ENCODE measurements around the gene ASF1A. TPM values are rescaled to one million over a fixed set of nuclear protein-coding genes. Genes with fewer than 3 reads are reported as not detected.

Gene ASF1A
- total and polyA plus RNA-seq, 9 of the 15 experiments (the other 6 are each of a cell fraction or from before 2014, with no cell fraction given), result 31.5 to 45.3 (median 34.8) TPM

DNA sequence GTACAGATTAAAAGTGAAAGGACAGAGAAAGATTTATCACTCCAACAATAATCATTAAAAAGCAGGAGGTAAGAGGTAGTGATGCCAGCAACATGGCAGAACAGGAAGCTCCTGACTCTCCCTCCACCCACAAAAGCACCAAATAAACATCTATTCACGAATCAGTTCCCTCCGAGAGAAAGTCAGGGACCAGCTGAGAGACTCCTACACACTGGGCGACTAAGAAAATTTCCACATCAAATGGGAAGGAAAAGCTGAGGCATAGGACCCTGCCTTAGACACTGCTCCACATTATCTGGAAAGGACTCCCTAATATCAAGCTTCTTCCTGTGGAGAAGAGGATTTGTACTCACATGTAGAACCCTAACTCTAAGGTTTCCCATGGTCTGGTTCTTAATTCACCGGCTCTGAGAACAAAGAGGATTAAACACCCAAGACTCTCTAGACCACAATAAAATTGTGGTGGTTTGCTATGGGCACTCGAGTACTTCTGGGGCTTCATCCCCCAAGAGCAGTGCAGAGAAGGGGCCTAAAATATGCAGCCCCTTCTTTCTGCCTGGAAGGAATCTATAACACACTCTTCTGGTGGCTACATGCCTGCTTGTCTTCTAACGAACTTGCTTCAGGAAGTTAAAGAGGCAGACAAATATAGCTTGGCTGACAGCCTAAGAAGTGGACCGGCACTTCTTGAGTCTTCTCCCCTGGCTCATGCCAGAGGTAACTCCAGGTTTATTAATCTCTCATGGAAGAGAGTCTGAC lies 29.4 kb upstream of the ASF1A start (continued):
- TF ChIP-seq MXD1 (CRISPR knock-in tag; IDR thresholded peaks at IDR 0.05; ENCODE audit: borderline replicate concordance, poor library complexity, severe bottlenecking), result no peak

DNA sequence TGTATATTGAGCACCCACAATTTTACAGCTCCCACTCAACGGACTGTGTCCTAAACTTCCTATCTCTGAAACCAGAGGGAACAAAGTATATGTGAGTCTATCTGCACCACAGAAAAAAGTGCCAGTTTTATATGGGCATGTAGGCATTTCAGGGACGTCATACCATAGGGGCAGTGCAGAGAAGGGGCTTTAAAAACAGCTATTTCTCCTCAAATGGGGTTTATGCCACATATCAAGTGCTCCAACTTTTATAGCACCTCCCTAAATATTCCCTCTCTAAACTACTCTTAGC lies 28.9 kb upstream of the ASF1A start:
- H3K79me2 ChIP-seq (ENCODE audit: control insufficient read depth, insufficient read depth, low read length), result 0 out of 3 replicates have a peak, but pooled peaks cover 7% of the 10 kb centered on the region
- H2AFZ ChIP-seq (ENCODE audit: low read depth, low read length), result peak overlapping the region; percentile 36; the same call in 1 of the 2 replicates
- no peaks in the 10 kb centered on the region for H3K9me1 ChIP-seq (ENCODE audit: control insufficient read depth, insufficient read depth, low read length)
- no peak overlapping the region for H3K9ac ChIP-seq (ENCODE audit: insufficient read depth in 1 of 2, low read depth in 2 of 2, low read length in 2 of 2)
- no peak overlapping the region; the same call in 2 of the 3 replicates for H3K27ac ChIP-seq (ENCODE audit: extremely low read depth, low read depth, low read length)
- in situ Hi-C loops (cut with MboI), result no loop called here
- ChIA-PET POLR2A (interaction anchor here (0.7 to 2.3 kb wide), 11 partner anchors 10 to 1274 kb away, joined by 3 to 13 read pairs (median 3); no protein-coding TSS in a partner anchor), CTCF (ENCODE audit: low intra/inter-chr PET ratio) (no interaction called here)
- no peaks in the 10 kb centered on the region for H3K9me3 ChIP-seq (replicated peaks; ENCODE audit: control insufficient read depth, insufficient read depth, low read depth, low read length)
- H4K20me1 ChIP-seq (replicated peaks; ENCODE audit: control insufficient read depth, insufficient read depth, low read length), result no peaks in the 10 kb centered on the region
- no peaks in the 10 kb centered on the region for H3K36me3 ChIP-seq (ENCODE audit: control insufficient read depth, insufficient read depth, low read length)
- no peak overlapping the region for H3K4me3 ChIP-seq
- DNase-seq (ENCODE audit: extremely low read depth in 1 of 4, low spot score in 3 of 4), result no peak
- no TSS peak for BruUV-seq (replicated peaks)
- ATAC-seq, result peak; percentile 30; the same call in 2 of the 3 replicates
- no peak for FAIRE-seq
- H3K4me2 ChIP-seq (ENCODE audit: insufficient read depth, low read length), result no peak overlapping the region
- TF ChIP-seq, protein P1, sequence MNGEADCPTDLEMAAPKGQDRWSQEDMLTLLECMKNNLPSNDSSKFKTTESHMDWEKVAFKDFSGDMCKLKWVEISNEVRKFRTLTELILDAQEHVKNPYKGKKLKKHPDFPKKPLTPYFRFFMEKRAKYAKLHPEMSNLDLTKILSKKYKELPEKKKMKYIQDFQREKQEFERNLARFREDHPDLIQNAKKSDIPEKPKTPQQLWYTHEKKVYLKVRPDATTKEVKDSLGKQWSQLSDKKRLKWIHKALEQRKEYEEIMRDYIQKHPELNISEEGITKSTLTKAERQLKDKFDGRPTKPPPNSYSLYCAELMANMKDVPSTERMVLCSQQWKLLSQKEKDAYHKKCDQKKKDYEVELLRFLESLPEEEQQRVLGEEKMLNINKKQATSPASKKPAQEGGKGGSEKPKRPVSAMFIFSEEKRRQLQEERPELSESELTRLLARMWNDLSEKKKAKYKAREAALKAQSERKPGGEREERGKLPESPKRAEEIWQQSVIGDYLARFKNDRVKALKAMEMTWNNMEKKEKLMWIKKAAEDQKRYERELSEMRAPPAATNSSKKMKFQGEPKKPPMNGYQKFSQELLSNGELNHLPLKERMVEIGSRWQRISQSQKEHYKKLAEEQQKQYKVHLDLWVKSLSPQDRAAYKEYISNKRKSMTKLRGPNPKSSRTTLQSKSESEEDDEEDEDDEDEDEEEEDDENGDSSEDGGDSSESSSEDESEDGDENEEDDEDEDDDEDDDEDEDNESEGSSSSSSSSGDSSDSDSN (IDR thresholded peaks at IDR 0.05; ENCODE audit: borderline replicate concordance in 1 of 2, low read depth in 2 of 2, low read length in 2 of 2), result no peak
- TF ChIP-seq, protein P2, sequence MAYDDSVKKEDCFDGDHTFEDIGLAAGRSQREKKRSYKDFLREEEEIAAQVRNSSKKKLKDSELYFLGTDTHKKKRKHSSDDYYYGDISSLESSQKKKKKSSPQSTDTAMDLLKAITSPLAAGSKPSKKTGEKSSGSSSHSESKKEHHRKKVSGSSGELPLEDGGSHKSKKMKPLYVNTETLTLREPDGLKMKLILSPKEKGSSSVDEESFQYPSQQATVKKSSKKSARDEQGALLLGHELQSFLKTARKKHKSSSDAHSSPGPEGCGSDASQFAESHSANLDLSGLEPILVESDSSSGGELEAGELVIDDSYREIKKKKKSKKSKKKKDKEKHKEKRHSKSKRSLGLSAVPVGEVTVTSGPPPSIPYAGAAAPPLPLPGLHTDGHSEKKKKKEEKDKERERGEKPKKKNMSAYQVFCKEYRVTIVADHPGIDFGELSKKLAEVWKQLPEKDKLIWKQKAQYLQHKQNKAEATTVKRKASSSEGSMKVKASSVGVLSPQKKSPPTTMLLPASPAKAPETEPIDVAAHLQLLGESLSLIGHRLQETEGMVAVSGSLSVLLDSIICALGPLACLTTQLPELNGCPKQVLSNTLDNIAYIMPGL (CRISPR knock-in tag; IDR thresholded peaks at IDR 0.05), result no peak
- TF ChIP-seq ZBTB17 (CRISPR knock-in tag; IDR thresholded peaks at IDR 0.05) (no peak), E2F1 (CRISPR knock-in tag; IDR thresholded peaks at IDR 0.05) (no peak), ZNF511 (CRISPR knock-in tag; IDR thresholded peaks at IDR 0.05) (no peak), NR2F6 (CRISPR knock-in tag; IDR thresholded peaks at IDR 0.05) (no peak)
- intact Hi-C loops (cut with micrococcal nuclease), result no loop called here
- H3K4me1 ChIP-seq (replicated peaks in 1 of 2; ENCODE audit: control insufficient read depth in 2 of 2, insufficient read depth in 2 of 2, low read length in 2 of 2), result peaks cover 0 to 4% of the 10 kb centered on the region in 2 experiments; a peak in 2 of 5 replicates
- WGBS (ENCODE audit: insufficient coverage, low coverage, missing lambda C conversion rate), result 6% methylated on average over 2 of the region's 2 CpGs
- H3K27me3 ChIP-seq (ENCODE audit: control insufficient read depth in 2 of 2, insufficient read depth in 2 of 2, low read length in 2 of 2), result no peaks in the 10 kb centered on the region
